Mesenchymal stem cell (in vitro differentiated cells and primary cell): ENCODE data around the gene TUT4.

Experiments
- DNase-seq: peaks from one replicate; pipeline ENCODE4 v3.0.0-alpha.2; 2013
- H2AFZ ChIP-seq: one replicate; pipeline ENCODE4 v1.6.1; 2013; ENCODE audit warnings: low read depth, mild to moderate bottlenecking, control low read depth, inconsistent platforms, low read length, moderate library complexity
- H2AK5ac ChIP-seq: 2 replicates; pipeline ENCODE4 v1.6.1; 2013; ENCODE audit warnings: low read length, moderate library complexity, mild to moderate bottlenecking, inconsistent platforms; ENCODE audit not compliant: severe bottlenecking
- H2BK120ac ChIP-seq: one replicate; pipeline ENCODE4 v1.6.1; 2013; ENCODE audit warnings: low read depth, mild to moderate bottlenecking, inconsistent platforms, low read length, moderate library complexity
- H2BK12ac ChIP-seq, 2 experiments: one replicate each; pipeline ENCODE4 v1.6.1; 2013; ENCODE audit warnings: inconsistent platforms in 2 of 2, low read length in 2 of 2, mild to moderate bottlenecking in 2 of 2, moderate library complexity in 2 of 2, control low read depth in 1 of 2
- H2BK15ac ChIP-seq: one replicate; pipeline ENCODE4 v1.6.1; 2013; ENCODE audit warnings: mild to moderate bottlenecking, low read depth, inconsistent platforms; ENCODE audit not compliant: poor library complexity, severe bottlenecking
- H2BK5ac ChIP-seq: 2 replicates; pipeline ENCODE4 v1.6.1; 2013; ENCODE audit warnings: low read depth, mild to moderate bottlenecking, low read length, control low read depth, inconsistent platforms; ENCODE audit not compliant: poor library complexity, severe bottlenecking
- H3K14ac ChIP-seq, 2 experiments: one replicate each; pipeline ENCODE4 v1.6.1; 2013; ENCODE audit warnings: inconsistent platforms in 2 of 2, low read length in 2 of 2, control low read depth in 1 of 2, mild to moderate bottlenecking in 1 of 2, moderate library complexity in 1 of 2
- H3K18ac ChIP-seq, 2 experiments: one replicate each; pipeline ENCODE4 v1.6.1; 2013; ENCODE audit warnings: inconsistent platforms in 2 of 2, low read length in 2 of 2, control low read depth in 1 of 2, low read depth in 1 of 2, mild to moderate bottlenecking in 1 of 2
- H3K23ac ChIP-seq, 2 experiments: one replicate each; pipeline ENCODE4 v1.6.1; 2013; ENCODE audit warnings: inconsistent platforms in 2 of 2, low read length in 2 of 2, mild to moderate bottlenecking in 2 of 2, moderate library complexity in 2 of 2, control low read depth in 1 of 2
- H3K27ac ChIP-seq: 2 replicates; pipeline ENCODE4 v1.5.1; 2013; ENCODE audit warnings: mild to moderate bottlenecking, moderate library complexity, low read length, control low read depth, inconsistent platforms; ENCODE audit not compliant: poor library complexity, severe bottlenecking
- H3K27me3 ChIP-seq, 2 experiments: 2 replicates each; pipeline versions ENCODE4 v1.6.1 to v1.7.0; 2013; ENCODE audit warnings: low read length in 2 of 2, mild to moderate bottlenecking in 2 of 2, moderate library complexity in 2 of 2, control low read depth in 1 of 2, inconsistent platforms in 1 of 2; ENCODE audit not compliant: control insufficient read depth in 1 of 2, insufficient read depth in 1 of 2
- H3K36me3 ChIP-seq, 2 experiments: 2 replicates each; pipeline versions ENCODE4 v1.6.1 to v1.7.0; 2013; ENCODE audit warnings: low read length in 2 of 2, control low read depth in 1 of 2, inconsistent platforms in 1 of 2, low read depth in 1 of 2, mild to moderate bottlenecking in 1 of 2; ENCODE audit not compliant: insufficient read depth in 2 of 2, control insufficient read depth in 1 of 2
- H3K4ac ChIP-seq, 2 experiments: one replicate each; pipeline ENCODE4 v1.6.1; 2013; ENCODE audit warnings: inconsistent platforms in 2 of 2, low read length in 2 of 2, mild to moderate bottlenecking in 2 of 2, moderate library complexity in 2 of 2, control low read depth in 1 of 2, low read depth in 1 of 2
- H3K4me1 ChIP-seq: 2 replicates; pipeline ENCODE4 v1.6.1; 2013; ENCODE audit warnings: low read depth, low read length, control low read depth; ENCODE audit not compliant: control insufficient read depth, insufficient read depth
- H3K4me2 ChIP-seq: 2 replicates; pipeline ENCODE4 v1.6.1; 2013; ENCODE audit warnings: low read length, mild to moderate bottlenecking, inconsistent platforms; ENCODE audit not compliant: poor library complexity, severe bottlenecking
- H3K4me3 ChIP-seq, 2 experiments: 2 replicates each; pipeline versions ENCODE4 v1.5.1 to v1.7.0; 2013; ENCODE audit warnings: low read length in 2 of 2, mild to moderate bottlenecking in 2 of 2, control low read depth in 1 of 2, low read depth in 1 of 2; ENCODE audit not compliant: insufficient read depth in 1 of 2
- H3K79me1 ChIP-seq: replicated peaks from 2 replicates; pipeline ENCODE4 v1.6.1; 2013; ENCODE audit warnings: mild to moderate bottlenecking, control low read depth, low read length, inconsistent platforms; ENCODE audit not compliant: poor library complexity, severe bottlenecking
- H3K9ac ChIP-seq: 2 replicates; pipeline ENCODE4 v1.7.0; 2013; ENCODE audit warnings: mild to moderate bottlenecking, low read length, moderate library complexity
- H3K9me3 ChIP-seq: 2 replicates; pipeline ENCODE4 v1.7.0; 2013; ENCODE audit warnings: mild to moderate bottlenecking, low read length; ENCODE audit not compliant: control insufficient read depth
- H4K8ac ChIP-seq: one replicate; pipeline ENCODE4 v1.6.1; 2013; ENCODE audit warnings: inconsistent platforms, mild to moderate bottlenecking, low read length, moderate library complexity
- H4K91ac ChIP-seq: one replicate; pipeline ENCODE4 v1.6.1; 2013; ENCODE audit warnings: mild to moderate bottlenecking, low read length, inconsistent platforms
- WGBS: methylation state at CpG from one replicate; pipeline ENCODE4 v1.1.7; 2013; ENCODE audit warnings: mixed read lengths; 5-methylcytosine and 5-hydroxymethylcytosine counted together

TUT4 gene

DNA sequence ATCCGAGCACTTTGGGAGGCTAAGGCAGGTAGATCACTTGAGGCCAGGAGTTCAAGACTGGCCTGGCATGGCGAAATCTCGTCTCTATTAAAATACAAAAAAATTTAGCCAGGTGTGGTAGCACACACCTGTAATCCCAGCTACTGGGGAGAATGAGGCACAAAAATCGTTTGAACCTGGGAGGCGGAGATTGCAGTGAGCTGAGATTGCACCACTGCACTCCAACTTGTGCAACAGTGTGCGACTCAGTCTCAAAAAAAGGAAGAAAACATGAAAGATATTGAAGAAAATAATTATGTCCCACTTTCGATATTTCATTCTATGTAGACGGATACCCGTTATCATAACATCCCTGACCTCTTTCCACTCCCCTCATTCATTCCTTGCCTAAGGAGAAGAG is 19.2 kb downstream of the TUT4 start:
- H2BK15ac ChIP-seq, result no peak overlapping the region
- H3K79me1 ChIP-seq, result peaks cover 28% of the 10 kb centered on the region
- H3K4me3 ChIP-seq, result no peak overlapping the region
- no peak overlapping the region for H2AFZ ChIP-seq
- peaks cover 9% of the 10 kb centered on the region for H3K9me3 ChIP-seq
- H3K9ac ChIP-seq, result no peak overlapping the region
- 97% methylated on average over 8 of the region's 9 CpGs for WGBS
- H2AK5ac ChIP-seq, result no peak overlapping the region
- no peak overlapping the region for H3K4me2 ChIP-seq
- H4K91ac ChIP-seq, result no peak overlapping the region
- H2BK120ac ChIP-seq, result no peak overlapping the region
- H2BK5ac ChIP-seq, result no peak overlapping the region
- H3K4ac ChIP-seq, result no peak overlapping the region
- H3K23ac ChIP-seq, result no peak overlapping the region
- no peak for DNase-seq
- no peak overlapping the region for H3K27ac ChIP-seq
- H3K14ac ChIP-seq, result no peak overlapping the region
- H4K8ac ChIP-seq, result no peak overlapping the region
- no peaks in the 10 kb centered on the region for H3K36me3 ChIP-seq
- no peak overlapping the region for H3K18ac ChIP-seq
- H3K27me3 ChIP-seq, result no peaks in the 10 kb centered on the region
- peaks cover 4% of the 10 kb centered on the region for H3K4me1 ChIP-seq
- H2BK12ac ChIP-seq, result no peak overlapping the region

DNA sequence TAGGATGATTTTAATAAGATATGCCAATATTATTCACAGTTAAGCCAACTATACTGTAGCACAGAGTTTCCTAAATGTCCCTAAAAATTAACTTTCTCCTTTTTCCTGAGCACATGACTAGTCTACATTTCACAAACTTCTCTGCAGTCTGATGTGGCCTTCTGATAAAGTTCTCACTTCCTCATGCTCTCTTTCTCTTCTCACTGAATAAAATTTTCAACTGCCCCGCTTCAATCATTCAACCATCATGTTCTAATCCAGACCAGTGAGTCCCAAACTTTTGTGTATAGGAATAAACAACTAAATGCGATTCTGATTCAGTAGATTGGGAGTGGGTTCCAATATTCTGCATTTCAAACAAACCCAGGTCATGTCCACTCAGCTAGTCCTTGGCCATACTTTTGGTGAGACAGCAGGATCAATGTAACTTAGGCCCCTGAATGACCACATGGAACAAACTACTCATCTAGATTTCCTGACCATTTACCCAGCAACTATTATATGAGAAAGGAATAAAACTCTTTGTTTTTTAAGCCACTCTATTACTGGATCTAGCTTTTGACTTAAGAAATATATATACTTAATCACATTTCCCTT is 20.1 kb downstream of the TUT4 start:
- no peak overlapping the region for H2BK15ac ChIP-seq
- H3K14ac ChIP-seq, result no peak overlapping the region
- H3K9me3 ChIP-seq, result peaks cover 9% of the 10 kb centered on the region
- no peak overlapping the region for H2BK120ac ChIP-seq
- no peak overlapping the region for H3K9ac ChIP-seq
- no peak overlapping the region for H4K8ac ChIP-seq
- H3K23ac ChIP-seq, result no peak overlapping the region
- no peak overlapping the region for H3K4me3 ChIP-seq
- no peaks in the 10 kb centered on the region for H3K27me3 ChIP-seq
- H3K18ac ChIP-seq, result no peak overlapping the region
- no peak overlapping the region for H3K27ac ChIP-seq
- H3K4me2 ChIP-seq, result no peak overlapping the region
- DNase-seq, result no peak
- peaks cover 31% of the 10 kb centered on the region for H3K79me1 ChIP-seq
- H2BK12ac ChIP-seq, result no peak overlapping the region
- H2AK5ac ChIP-seq, result no peak overlapping the region
- no peak overlapping the region for H4K91ac ChIP-seq
- H2AFZ ChIP-seq, result no peak overlapping the region
- H3K4me1 ChIP-seq, result peaks cover 4% of the 10 kb centered on the region
- WGBS, result 100% methylated on average over 1 of the region's 2 CpGs
- no peak overlapping the region for H2BK5ac ChIP-seq
- H3K36me3 ChIP-seq, result no peaks in the 10 kb centered on the region
- no peak overlapping the region for H3K4ac ChIP-seq

DNA sequence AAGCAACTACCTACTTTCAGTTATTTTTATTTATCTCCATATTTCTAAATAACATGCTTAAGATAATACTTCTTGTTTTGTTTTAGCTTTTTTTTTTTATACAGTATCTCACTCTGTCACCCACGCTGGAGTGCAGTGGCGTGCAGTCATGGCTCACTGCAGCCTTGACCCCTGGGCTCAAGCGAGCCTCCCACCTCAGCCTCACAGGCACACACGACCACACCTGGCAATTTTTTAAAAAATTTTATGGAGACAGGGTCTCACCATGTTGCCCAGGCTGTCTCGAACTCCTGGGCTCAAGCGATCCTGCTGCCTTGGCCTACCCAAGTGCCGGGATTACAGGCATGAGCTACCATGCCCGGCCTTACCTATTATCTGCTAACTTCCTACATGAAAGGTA is 20.6 kb downstream of the TUT4 start:
- Histone ChIP-seq H3K4me3 (no peak overlapping the region), H3K18ac (no peak overlapping the region), H3K14ac (no peak overlapping the region), H2BK120ac (no peak overlapping the region), H3K9me3 (peaks cover 9% of the 10 kb centered on the region), H3K4me2 (no peak overlapping the region), H3K4me1 (peaks cover 4% of the 10 kb centered on the region), H4K8ac (no peak overlapping the region), H3K27ac (no peak overlapping the region), H3K36me3 (peaks cover 0 to 3% of the 10 kb centered on the region in 2 experiments), H2AK5ac (no peak overlapping the region), H3K79me1 (peaks cover 28% of the 10 kb centered on the region), H2AFZ (no peak overlapping the region), H3K4ac (no peak overlapping the region), H2BK12ac (no peak overlapping the region), H2BK5ac (no peak overlapping the region), H4K91ac (no peak overlapping the region), H3K23ac (no peak overlapping the region), H3K9ac (no peak overlapping the region), H2BK15ac (no peak overlapping the region), H3K27me3 (no peaks in the 10 kb centered on the region)
- WGBS, result 94% methylated on average over 8 of the region's 8 CpGs
- no peak for DNase-seq

DNA sequence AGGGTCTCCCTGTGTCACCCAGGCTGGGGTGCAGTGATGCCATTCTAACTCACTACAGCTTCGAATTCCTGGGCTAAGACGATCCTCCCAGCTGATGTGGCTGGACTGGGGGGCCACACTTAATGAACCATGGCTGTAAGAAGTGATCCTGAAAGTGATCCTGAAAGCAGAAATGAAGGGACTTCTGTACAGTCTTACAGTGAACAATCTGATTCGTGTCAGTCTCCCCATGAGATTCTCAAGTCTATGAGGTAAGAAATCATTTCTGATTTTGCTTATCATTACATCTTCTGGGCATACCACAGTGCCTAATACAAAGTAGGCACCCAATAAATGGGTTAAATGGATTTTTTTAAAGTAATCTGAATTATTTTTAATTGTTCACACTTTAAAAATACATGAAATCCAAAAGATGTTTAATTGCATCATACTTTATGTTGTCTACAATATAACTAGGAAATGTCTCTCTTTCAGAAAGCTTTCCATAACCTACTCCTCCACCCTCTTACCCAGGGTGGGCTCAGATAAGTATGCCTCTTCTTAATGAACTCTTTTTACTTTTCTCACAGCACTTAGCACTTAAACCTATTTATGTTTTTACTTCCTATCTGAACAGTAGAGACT is 21.5 kb downstream of the TUT4 start:
- no peak overlapping the region for H2BK5ac ChIP-seq
- H2AFZ ChIP-seq, result no peak overlapping the region
- no peak for DNase-seq
- WGBS, result 89% methylated on average over 2 of the region's 3 CpGs
- H3K14ac ChIP-seq, result no peak overlapping the region
- no peak overlapping the region for H4K8ac ChIP-seq
- peaks cover 4% of the 10 kb centered on the region for H3K4me1 ChIP-seq
- no peak overlapping the region for H3K27ac ChIP-seq
- no peak overlapping the region for H3K18ac ChIP-seq
- H3K4me2 ChIP-seq, result no peak overlapping the region
- no peak overlapping the region for H3K4ac ChIP-seq
- H2BK15ac ChIP-seq, result no peak overlapping the region
- H3K23ac ChIP-seq, result no peak overlapping the region
- H2BK120ac ChIP-seq, result no peak overlapping the region
- H2AK5ac ChIP-seq, result no peak overlapping the region
- H3K79me1 ChIP-seq, result peaks cover 28% of the 10 kb centered on the region
- H3K4me3 ChIP-seq, result no peak overlapping the region
- H3K9ac ChIP-seq, result no peak overlapping the region
- peaks cover 0 to 3% of the 10 kb centered on the region in 2 experiments for H3K36me3 ChIP-seq
- H4K91ac ChIP-seq, result no peak overlapping the region
- H2BK12ac ChIP-seq, result no peak overlapping the region
- no peaks in the 10 kb centered on the region for H3K27me3 ChIP-seq
- peaks cover 9% of the 10 kb centered on the region for H3K9me3 ChIP-seq
